ENCODE results near the gene SP100.
A peak's percentile ranks its signal among the peaks of the same experiment; 100 is the strongest.
"Not testable (repeated sequence)": the region's sequence is repeated elsewhere in the genome, so short reads cannot be mapped to it uniquely, and the experiment has no call there.

Gene SP100

GRCh38 chr2:230416061-230416721 lies at the start of gene SP100:
SP100 (plus strand) TSS chr2:230416201; CDS start chr2:230416297, 96 bp downstream.
- DNase-seq (ENCODE audit: low read depth) = peak; percentile 68

GRCh38 chr2:230382108-230382507 lies 33.9 kb upstream of the SP100 start:
- DNase-seq (ENCODE audit: low read depth) = no peak

- no peak for DNase-seq (ENCODE audit: low read depth)
These were observed 32.5 kb upstream of the SP100 start for GRCh38 chr2:230383453-230383852.

GRCh38 chr2:230384986-230385385 lies 31.0 kb upstream of the SP100 start:
- DNase-seq (ENCODE audit: low read depth) = no peak

GRCh38 chr2:230394301-230394700 lies 21.7 kb upstream of the SP100 start:
- no peak for DNase-seq (ENCODE audit: low read depth)

- DNase-seq (ENCODE audit: low read depth) = not testable (repeated sequence)
These were observed 17.3 kb upstream of the SP100 start for GRCh38 chr2:230398698-230399097.

GRCh38 chr2:230400041-230400440 lies 16.0 kb upstream of the SP100 start:
- DNase-seq (ENCODE audit: low read depth) = no peak

GRCh38 chr2:230400454-230400853 lies 15.5 kb upstream of the SP100 start:
- no peak for DNase-seq (ENCODE audit: low read depth)

- DNase-seq (ENCODE audit: low read depth) = not testable (repeated sequence)
These were observed 15.0 kb upstream of the SP100 start for GRCh38 chr2:230401026-230401425.

GRCh38 chr2:230403746-230404145 lies 12.3 kb upstream of the SP100 start:
- no peak for DNase-seq (ENCODE audit: low read depth)

GRCh38 chr2:230405824-230406223 lies 10.2 kb upstream of the SP100 start:
- DNase-seq (ENCODE audit: low read depth) = no peak

- DNase-seq (ENCODE audit: low read depth) = no peak
These were observed 7.7 kb upstream of the SP100 start for GRCh38 chr2:230408244-230408842.

- not testable (repeated sequence) for DNase-seq (ENCODE audit: low read depth)
These were observed 6.7 kb upstream of the SP100 start for GRCh38 chr2:230409316-230409715.

GRCh38 chr2:230410263-230410662 lies 5.7 kb upstream of the SP100 start:
- DNase-seq (ENCODE audit: low read depth) = no peak

- DNase-seq (ENCODE audit: low read depth) = no peak
These were observed 5.0 kb upstream of the SP100 start for GRCh38 chr2:230410861-230411569.

GRCh38 chr2:230411570-230412370 lies 4.2 kb upstream of the SP100 start:
- DNase-seq (ENCODE audit: low read depth) = peak; percentile 46

- no peak for DNase-seq (ENCODE audit: low read depth)
These were observed 3.7 kb upstream of the SP100 start for GRCh38 chr2:230412371-230412711.

- no peak for DNase-seq (ENCODE audit: low read depth)
These were observed 3.2 kb upstream of the SP100 start for GRCh38 chr2:230412846-230413245.

GRCh38 chr2:230413479-230413878 lies 2.5 kb upstream of the SP100 start:
- DNase-seq (ENCODE audit: low read depth) = no peak

GRCh38 chr2:230414302-230414701 lies 1.7 kb upstream of the SP100 start:
- DNase-seq (ENCODE audit: low read depth) = no peak

- DNase-seq (ENCODE audit: low read depth) = no peak
These were observed 1.4 kb downstream of the SP100 start for GRCh38 chr2:230417436-230417835.

GRCh38 chr2:230418341-230419016 lies 2.5 kb downstream of the SP100 start:
- no peak for DNase-seq (ENCODE audit: low read depth)
